Measurements from ENCODE around the gene NIN.

GRCh38 chr14:50711043-50711442 is 119.9 kb downstream of the NIN start:
- no peak for TF ChIP-seq POLR2A (IDR thresholded peaks at IDR 0.05)
- no peak for TF ChIP-seq CTCF (IDR thresholded peaks at IDR 0.05 in 4 of 5, conservative IDR thresholded peaks at IDR 0.05 in 1 of 5)
